ENCODE data around the gene COX14. TPM values are rescaled to one million over a fixed set of nuclear protein-coding genes. Genes with fewer than 3 reads are reported as not detected.

The COX14 gene
- total RNA-seq, 4 donors from 2014 or later, result 14.3 to 121 (median 45.4) TPM

- Histone ChIP-seq H3K27me3 (no peaks in the 10 kb centered on the region), H3K27ac (peak within 1 kb of the TSS; percentile 93 to 98), H3K4me1 (no peaks in the 10 kb centered on the region), H3K36me3 (no peaks in the 10 kb centered on the region), H3K4me3 (peak within 1 kb of the TSS; percentile 63 to 88), H3K9me3 (no peaks in the 10 kb centered on the region)
- TF ChIP-seq POLR2A (IDR thresholded peaks at IDR 0.05) (peak in 1 of 2 donors; percentile 51), CTCF (IDR thresholded peaks at IDR 0.05) (peak; percentile 20 to 66 (median 55))
- intact Hi-C loops (cut with DNase I; ENCODE audit: low total_unique reads), result no loop called here
- DNase-seq, result peak; percentile 90 to 93
These were observed 27.0 kb upstream of the COX14 start, which contains the start of gene SMARCD1 for GRCh38 chr12:50084775-50085614. SMARCD1 (plus strand) TSS chr12:50085342; CDS start chr12:50085370, 28 bp downstream.

GRCh38 chr12:50085615-50086072 lies 26.4 kb upstream of the COX14 start:
- Histone ChIP-seq H3K36me3 (no peaks in the 10 kb centered on the region), H3K4me1 (no peaks in the 10 kb centered on the region), H3K27me3 (no peaks in the 10 kb centered on the region), H3K4me3 (peak overlapping the region; percentile 63 to 88), H3K27ac (peak overlapping the region; percentile 93 to 98), H3K9me3 (no peaks in the 10 kb centered on the region)
- no peak for DNase-seq
- intact Hi-C loops (cut with DNase I; ENCODE audit: low total_unique reads), result no loop called here
- TF ChIP-seq CTCF (IDR thresholded peaks at IDR 0.05) (no peak), POLR2A (IDR thresholded peaks at IDR 0.05) (no peak)

- H3K4me3 ChIP-seq, result peak overlapping the region in 1 of 2 donors; percentile 88
- no peak for DNase-seq
- H3K27ac ChIP-seq, result peak overlapping the region; percentile 93 to 98
- no peaks in the 10 kb centered on the region for H3K9me3 ChIP-seq
- H3K36me3 ChIP-seq, result no peaks in the 10 kb centered on the region
- H3K4me1 ChIP-seq, result no peaks in the 10 kb centered on the region
- TF ChIP-seq CTCF (IDR thresholded peaks at IDR 0.05) (no peak), POLR2A (IDR thresholded peaks at IDR 0.05) (no peak)
- no peaks in the 10 kb centered on the region for H3K27me3 ChIP-seq
- intact Hi-C loops (cut with DNase I; ENCODE audit: low total_unique reads), result no loop called here
These were observed 25.9 kb upstream of the COX14 start for GRCh38 chr12:50086148-50086547.

GRCh38 chr12:50087151-50087550 lies 24.9 kb upstream of the COX14 start:
- Histone ChIP-seq H3K36me3 (no peaks in the 10 kb centered on the region), H3K9me3 (no peaks in the 10 kb centered on the region), H3K4me1 (no peaks in the 10 kb centered on the region), H3K27ac (no peak overlapping the region), H3K4me3 (no peak overlapping the region), H3K27me3 (no peaks in the 10 kb centered on the region)
- intact Hi-C loops (cut with DNase I; ENCODE audit: low total_unique reads), result no loop called here
- no peak for TF ChIP-seq POLR2A (IDR thresholded peaks at IDR 0.05)
- no peak for TF ChIP-seq CTCF (IDR thresholded peaks at IDR 0.05)
- no peak for DNase-seq

- Histone ChIP-seq H3K27ac (no peak overlapping the region), H3K36me3 (no peaks in the 10 kb centered on the region)
- no peak for DNase-seq
These were observed 24.0 kb upstream of the COX14 start for GRCh38 chr12:50087995-50088394.

More at GRCh38 chr12:50087995-50088394, 24.0 kb upstream of the COX14 start:
- no peak overlapping the region for H3K4me3 ChIP-seq
- TF ChIP-seq CTCF (IDR thresholded peaks at IDR 0.05), result no peak
- no peak for TF ChIP-seq POLR2A (IDR thresholded peaks at IDR 0.05)
- H3K9me3 ChIP-seq, result no peaks in the 10 kb centered on the region
- no peaks in the 10 kb centered on the region for H3K4me1 ChIP-seq
- intact Hi-C loops (cut with DNase I; ENCODE audit: low total_unique reads), result no loop called here
- H3K27me3 ChIP-seq, result no peaks in the 10 kb centered on the region

Measured in uterus (tissue), 4 donors.